Islet of Langerhans (tissue), 1 donor: ENCODE data around the gene CPNE2.
"Not testable (repeated sequence)": the region's sequence is repeated elsewhere in the genome, so short reads cannot be mapped to it uniquely, and the experiment has no call there.

ENCODE experiments used
- FAIRE-seq: peaks from one replicate; lab custom pipeline; 2011; peaks lifted over from hg19 to GRCh38; lab: Jason Lieb, UNC

Gene CPNE2

GRCh38 chr16:57098188-57098841, 5.9 kb downstream of the CPNE2 start:
- no peak for FAIRE-seq

- FAIRE-seq: not testable (repeated sequence)
Observed at GRCh38 chr16:57099965-57100364, 7.6 kb downstream of the CPNE2 start.

- FAIRE-seq: no peak
Observed at GRCh38 chr16:57100445-57100844, 8.1 kb downstream of the CPNE2 start.

- FAIRE-seq: no peak
Observed at GRCh38 chr16:57102888-57103851, 10.8 kb downstream of the CPNE2 start.

- no peak for FAIRE-seq
Observed at GRCh38 chr16:57104706-57105105, 12.3 kb downstream of the CPNE2 start.

- no peak for FAIRE-seq
Observed at GRCh38 chr16:57105184-57105583, 12.8 kb downstream of the CPNE2 start.

- no peak for FAIRE-seq
Observed at GRCh38 chr16:57106767-57107166, 14.4 kb downstream of the CPNE2 start.

- FAIRE-seq: no peak
Observed at GRCh38 chr16:57107321-57107922, 15.0 kb downstream of the CPNE2 start.

GRCh38 chr16:57108432-57108831, 16.0 kb downstream of the CPNE2 start:
- FAIRE-seq: no peak

GRCh38 chr16:57109259-57110105, 17.1 kb downstream of the CPNE2 start:
- not testable (repeated sequence) for FAIRE-seq

- no peak for FAIRE-seq
Observed at GRCh38 chr16:57110937-57111336, 18.6 kb downstream of the CPNE2 start.

GRCh38 chr16:57111420-57111819, 19.0 kb downstream of the CPNE2 start:
- FAIRE-seq: no peak

- no peak for FAIRE-seq
Observed at GRCh38 chr16:57112403-57113041, 20.1 kb downstream of the CPNE2 start.

- FAIRE-seq: no peak
Observed at GRCh38 chr16:57113042-57113453, 20.7 kb downstream of the CPNE2 start.

- no peak for FAIRE-seq
Observed at GRCh38 chr16:57113664-57114063, 21.3 kb downstream of the CPNE2 start.

GRCh38 chr16:57115168-57115513, 22.8 kb downstream of the CPNE2 start:
- FAIRE-seq: no peak

- FAIRE-seq: no peak
Observed at GRCh38 chr16:57115514-57116182, 23.3 kb downstream of the CPNE2 start.

GRCh38 chr16:57118461-57119084, 26.2 kb downstream of the CPNE2 start:
- FAIRE-seq: no peak

GRCh38 chr16:57123216-57123973, 31.0 kb downstream of the CPNE2 start:
- no peak for FAIRE-seq
